ENCODE results near the gene HDLBP.
"Not testable (repeated sequence)": the region's sequence is repeated elsewhere in the genome, so short reads cannot be mapped to it uniquely, and the experiment has no call there.

Gene HDLBP

GRCh38 chr2:241205086-241205485, 110.4 kb downstream of the HDLBP start:
- no peak for DNase-seq

GRCh38 chr2:241204490-241204889, 111.0 kb downstream of the HDLBP start:
- DNase-seq: no peak

GRCh38 chr2:241204010-241204384, 111.5 kb downstream of the HDLBP start:
- DNase-seq: no peak

- DNase-seq: no peak
Measured at GRCh38 chr2:241203218-241204009, 112.1 kb downstream of the HDLBP start.

- no peak for DNase-seq
Measured at GRCh38 chr2:241202681-241203080, 112.8 kb downstream of the HDLBP start.

- DNase-seq: no peak
Measured at GRCh38 chr2:241202268-241202585, 113.2 kb downstream of the HDLBP start.

GRCh38 chr2:241201445-241202267, 113.8 kb downstream of the HDLBP start:
- no peak for DNase-seq

GRCh38 chr2:241200822-241201395, 114.6 kb downstream of the HDLBP start:
- no peak for DNase-seq

- DNase-seq: no peak
Measured at GRCh38 chr2:241199897-241200821, 115.3 kb downstream of the HDLBP start.

GRCh38 chr2:241199286-241199685, 116.2 kb downstream of the HDLBP start:
- DNase-seq: no peak

GRCh38 chr2:241198381-241199279, 116.8 kb downstream of the HDLBP start:
- no peak for DNase-seq

- DNase-seq: no peak
Measured at GRCh38 chr2:241197947-241198346, 117.5 kb downstream of the HDLBP start.

GRCh38 chr2:241197246-241197645, 118.2 kb downstream of the HDLBP start:
- DNase-seq: not testable (repeated sequence)

GRCh38 chr2:241195506-241196130, 119.9 kb downstream of the HDLBP start:
- no peak for DNase-seq

- no peak for DNase-seq
Measured at GRCh38 chr2:241194811-241195210, 120.7 kb downstream of the HDLBP start.

GRCh38 chr2:241193271-241193670, 122.2 kb downstream of the HDLBP start:
- DNase-seq: no peak

- DNase-seq: no peak
Measured at GRCh38 chr2:241191081-241191480, 124.4 kb downstream of the HDLBP start.

- no peak for DNase-seq
Measured at GRCh38 chr2:241190291-241190981, 125.0 kb downstream of the HDLBP start.

- DNase-seq: no peak
Measured at GRCh38 chr2:241189856-241190201, 125.6 kb downstream of the HDLBP start.

GRCh38 chr2:241189093-241189855, 126.2 kb downstream of the HDLBP start:
- no peak for DNase-seq

All from NCI-H2171 (cell line).